ENCODE results near the gene ETFBKMT. TPM values are rescaled to one million over a fixed set of nuclear protein-coding genes. Genes with fewer than 3 reads are reported as not detected.

The ETFBKMT gene
- total and polyA plus RNA-seq, 2 of the 13 experiments (the other 11 are each of a cell fraction or from before 2014, with no cell fraction given): 0.62 to 0.93 TPM

DNA sequence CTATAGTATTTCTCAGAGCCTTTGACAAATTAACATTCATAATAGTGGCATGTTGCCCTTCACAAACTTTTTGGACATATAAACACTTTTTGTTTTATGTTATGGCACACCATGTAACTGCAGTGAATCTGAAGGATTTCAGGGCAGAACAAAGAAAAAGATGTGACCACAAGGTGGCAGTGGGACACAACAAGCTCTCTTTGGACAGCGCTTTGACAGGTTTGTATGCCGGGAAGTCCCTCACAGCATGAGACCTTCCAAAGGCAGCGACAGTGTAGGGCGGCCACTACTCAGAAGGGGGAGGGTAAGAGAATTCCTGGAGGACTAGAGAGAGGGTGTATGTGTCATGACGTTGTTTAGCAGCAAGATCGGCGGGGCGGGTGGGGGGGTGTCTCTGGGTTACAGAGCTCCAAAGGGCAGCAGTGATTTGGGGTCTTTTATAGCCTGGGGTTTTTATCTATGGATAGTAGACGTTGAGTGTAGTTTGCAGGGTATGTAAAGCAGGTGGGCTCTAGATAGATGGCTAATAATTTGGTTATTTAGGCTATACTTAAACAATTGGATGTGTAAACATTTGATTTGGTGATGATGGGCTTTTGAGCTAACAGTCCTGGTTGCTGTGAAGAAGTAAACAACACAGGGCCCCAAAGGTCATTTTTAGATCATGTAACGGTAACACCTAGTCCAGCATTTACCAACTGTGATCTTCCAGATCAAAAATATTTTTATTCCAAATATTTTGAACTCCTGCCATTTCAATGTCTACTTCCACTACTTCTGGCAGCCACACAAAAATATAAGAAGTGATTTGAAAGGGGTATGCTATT, 22.9 kb downstream of the ETFBKMT start (continued):
- TF ChIP-seq, protein P1, sequence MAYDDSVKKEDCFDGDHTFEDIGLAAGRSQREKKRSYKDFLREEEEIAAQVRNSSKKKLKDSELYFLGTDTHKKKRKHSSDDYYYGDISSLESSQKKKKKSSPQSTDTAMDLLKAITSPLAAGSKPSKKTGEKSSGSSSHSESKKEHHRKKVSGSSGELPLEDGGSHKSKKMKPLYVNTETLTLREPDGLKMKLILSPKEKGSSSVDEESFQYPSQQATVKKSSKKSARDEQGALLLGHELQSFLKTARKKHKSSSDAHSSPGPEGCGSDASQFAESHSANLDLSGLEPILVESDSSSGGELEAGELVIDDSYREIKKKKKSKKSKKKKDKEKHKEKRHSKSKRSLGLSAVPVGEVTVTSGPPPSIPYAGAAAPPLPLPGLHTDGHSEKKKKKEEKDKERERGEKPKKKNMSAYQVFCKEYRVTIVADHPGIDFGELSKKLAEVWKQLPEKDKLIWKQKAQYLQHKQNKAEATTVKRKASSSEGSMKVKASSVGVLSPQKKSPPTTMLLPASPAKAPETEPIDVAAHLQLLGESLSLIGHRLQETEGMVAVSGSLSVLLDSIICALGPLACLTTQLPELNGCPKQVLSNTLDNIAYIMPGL (CRISPR knock-in tag; IDR thresholded peaks at IDR 0.05; ENCODE audit: borderline replicate concordance in 1 of 2, low read depth in 1 of 2): peak in 1 of 2 experiments; percentile 51; a peak in 1 of 4 replicates
- TF ChIP-seq ZMYM4 (CRISPR knock-in tag; IDR thresholded peaks at IDR 0.05) (peak; percentile 55), TGIF2 (CRISPR knock-in tag; IDR thresholded peaks at IDR 0.05) (peak; percentile 76; the same call in 1 of the 2 replicates), ZBTB40 (IDR thresholded peaks at IDR 0.05) (no peak), ZBTB40 (CRISPR knock-in tag; IDR thresholded peaks at IDR 0.05) (no peak), ELF3 (CRISPR knock-in tag; IDR thresholded peaks at IDR 0.05) (0 out of 2 replicates have a peak, but pooled peaks have one; percentile 20), XRCC5 (optimal IDR thresholded peaks at IDR 0.05; ENCODE audit: low read length) (peak; percentile 22), PCBP1 (IDR thresholded peaks at IDR 0.05; ENCODE audit: borderline replicate concordance, low read depth, low read length) (no peak), NCOA5 (CRISPR knock-in tag; IDR thresholded peaks at IDR 0.05) (no peak), SALL1 (CRISPR knock-in tag; IDR thresholded peaks at IDR 0.05) (peak; percentile 45), ELF1 (CRISPR knock-in tag; IDR thresholded peaks at IDR 0.05) (peak; percentile 17; the same call in 1 of the 2 replicates), THRA (CRISPR knock-in tag; IDR thresholded peaks at IDR 0.05; ENCODE audit: borderline replicate concordance) (no peak), SMC3 (IDR thresholded peaks at IDR 0.05; ENCODE audit: low read length) (peak; percentile 99)
